ENCODE measurements around the gene NKX6-2. TPM values are rescaled to one million over a fixed set of nuclear protein-coding genes. Genes with fewer than 3 reads are reported as not detected.

The NKX6-2 gene
- total and polyA plus RNA-seq, 2 experiments from 2014 or later = 0.24 to 9.3 TPM

GRCh38 chr10:132804785-132805426 lies 19.0 kb upstream of the NKX6-2 start:
- Histone ChIP-seq H3K4me3 (no peak overlapping the region), H3K27me3 (ENCODE audit: insufficient read depth) (no peaks in the 10 kb centered on the region), H3K4me1 (ENCODE audit: insufficient read depth) (no peaks in the 10 kb centered on the region), H3K79me2 (replicated peaks; ENCODE audit: insufficient read depth) (no peaks in the 10 kb centered on the region), H3F3A (replicated peaks; ENCODE audit: low read depth) (no peaks in the 10 kb centered on the region), H3K27ac (ENCODE audit: low read depth) (no peak overlapping the region), H3K36me3 (ENCODE audit: insufficient read depth) (no peaks in the 10 kb centered on the region), H3K9me2 (ENCODE audit: insufficient read depth) (no peaks in the 10 kb centered on the region), H4K20me1 (replicated peaks; ENCODE audit: insufficient read depth) (no peaks in the 10 kb centered on the region), H3K4me2 (no peak overlapping the region), H2AFZ (no peak overlapping the region)
- H3K27me3 Mint-ChIP-seq (ENCODE audit: insufficient read depth, low read depth, poor library complexity) = peaks cover 6% of the 10 kb centered on the region
- peak; percentile 17 for ATAC-seq
- H3K36me3 Mint-ChIP-seq (ENCODE audit: low read depth) = no peaks in the 10 kb centered on the region; the same call in 2 of the 3 replicates
- H3K4me3 Mint-ChIP-seq = no peak overlapping the region
- H3K4me1 Mint-ChIP-seq = peaks cover 4% of the 10 kb centered on the region; the same call in 1 of the 3 replicates
- H3K27ac Mint-ChIP-seq = no peak overlapping the region
- 0 out of 3 replicates have a peak, but pooled peaks cover 3% of the 10 kb centered on the region for H3K9me3 Mint-ChIP-seq
- TF ChIP-seq POLR2AphosphoS5 (IDR thresholded peaks at IDR 0.05; ENCODE audit: low read depth) (no peak), REST (IDR thresholded peaks at IDR 0.05; ENCODE audit: unreplicated experiment) (no peak), CTCF (conservative IDR thresholded peaks at IDR 0.05; ENCODE audit: low read depth in 2 of 2) (no peak), ZNF462 (CRISPR knock-in tag; IDR thresholded peaks at IDR 0.05) (no peak), ZNF331 (CRISPR knock-in tag; IDR thresholded peaks at IDR 0.05; ENCODE audit: low read depth) (no peak), CREB1 (CRISPR knock-in tag; IDR thresholded peaks at IDR 0.05; ENCODE audit: low read depth) (no peak), ZNF114 (CRISPR knock-in tag; IDR thresholded peaks at IDR 0.05) (no peak), EZH2 (IDR thresholded peaks at IDR 0.05; ENCODE audit: low read depth, unreplicated experiment) (no peak), JUNB (IDR thresholded peaks at IDR 0.05; ENCODE audit: unreplicated experiment) (no peak), ETS1 (IDR thresholded peaks at IDR 0.05) (no peak), EZH2phosphoT487 (IDR thresholded peaks at IDR 0.05; ENCODE audit: unreplicated experiment) (no peak), STAT1 (IDR thresholded peaks at IDR 0.05; ENCODE audit: unreplicated experiment) (no peak), NANOG (IDR thresholded peaks at IDR 0.05; ENCODE audit: borderline replicate concordance) (no peak)
- no peak for DNase-seq (ENCODE audit: low spot score)
